Suprapubic skin (tissue), 3 donors: ENCODE results near the gene CYB5RL.

Experiments used
- POLR2AphosphoS5 ChIP-seq, 3 donors: sonication (generic); formaldehyde crosslinking; IDR thresholded peaks; one replicate each; pipeline ENCODE4 v1.6.1; 2017; ENCODE audit warnings: antibody characterized with exemption in 3 of 3
- TF ChIP-seq, protein P1 (sequence below), 2 donors: fragments of 200-600 bp in 1 of 2; fragments of 450-650 bp in 1 of 2; sonication (generic) in 1 of 2; IDR thresholded peaks; one replicate each; pipeline ENCODE4 v1.5.1; 2016 to 2019; ENCODE audit warnings: antibody characterized with exemption in 2 of 2, mild to moderate bottlenecking in 1 of 2, moderate library complexity in 1 of 2

DNA sequence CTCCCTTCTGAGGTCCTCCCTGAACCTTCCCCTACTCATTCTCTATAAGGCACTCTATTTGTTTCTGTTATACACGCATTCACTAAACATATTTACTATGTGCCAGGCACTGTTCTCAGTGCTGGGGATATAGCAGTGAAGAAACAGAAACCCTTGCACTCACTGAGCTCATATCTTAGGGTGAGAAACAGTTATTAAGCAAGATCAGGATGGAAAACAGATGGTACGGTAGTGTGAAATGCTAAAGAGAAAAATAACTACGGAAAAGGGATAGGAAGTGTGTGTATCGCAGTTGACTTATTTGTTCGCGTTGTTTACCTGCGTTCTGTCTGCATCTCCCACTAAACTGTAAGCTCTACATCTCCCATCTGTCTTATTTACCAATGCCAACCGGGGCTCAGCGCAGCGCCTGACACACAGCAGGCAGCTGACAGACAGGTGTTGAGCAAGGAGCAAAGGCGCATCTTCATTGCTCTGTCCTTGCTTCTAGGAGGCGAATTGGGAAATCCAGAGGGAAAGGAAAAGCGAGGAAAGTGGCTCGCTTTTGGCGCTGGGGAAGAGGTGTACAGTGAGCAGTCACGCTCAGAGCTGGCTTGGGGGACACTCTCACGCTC, 572 bp downstream of the CYB5RL start:
- TF ChIP-seq, protein P1, sequence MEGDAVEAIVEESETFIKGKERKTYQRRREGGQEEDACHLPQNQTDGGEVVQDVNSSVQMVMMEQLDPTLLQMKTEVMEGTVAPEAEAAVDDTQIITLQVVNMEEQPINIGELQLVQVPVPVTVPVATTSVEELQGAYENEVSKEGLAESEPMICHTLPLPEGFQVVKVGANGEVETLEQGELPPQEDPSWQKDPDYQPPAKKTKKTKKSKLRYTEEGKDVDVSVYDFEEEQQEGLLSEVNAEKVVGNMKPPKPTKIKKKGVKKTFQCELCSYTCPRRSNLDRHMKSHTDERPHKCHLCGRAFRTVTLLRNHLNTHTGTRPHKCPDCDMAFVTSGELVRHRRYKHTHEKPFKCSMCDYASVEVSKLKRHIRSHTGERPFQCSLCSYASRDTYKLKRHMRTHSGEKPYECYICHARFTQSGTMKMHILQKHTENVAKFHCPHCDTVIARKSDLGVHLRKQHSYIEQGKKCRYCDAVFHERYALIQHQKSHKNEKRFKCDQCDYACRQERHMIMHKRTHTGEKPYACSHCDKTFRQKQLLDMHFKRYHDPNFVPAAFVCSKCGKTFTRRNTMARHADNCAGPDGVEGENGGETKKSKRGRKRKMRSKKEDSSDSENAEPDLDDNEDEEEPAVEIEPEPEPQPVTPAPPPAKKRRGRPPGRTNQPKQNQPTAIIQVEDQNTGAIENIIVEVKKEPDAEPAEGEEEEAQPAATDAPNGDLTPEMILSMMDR (IDR thresholded peaks at IDR 0.05): no peak
- no peak for TF ChIP-seq POLR2AphosphoS5 (IDR thresholded peaks at IDR 0.05)
